Measurements from ENCODE around the gene GFOD1.
"Not testable (repeated sequence)": the region's sequence is repeated elsewhere in the genome, so short reads cannot be mapped to it uniquely, and the experiment has no call there.

Gene GFOD1

GRCh38 chr6:13445005-13445743 is 42.2 kb downstream of the GFOD1 start:
- no peaks in the 10 kb centered on the region for H3K9me3 ChIP-seq (ENCODE audit: control insufficient read depth, low read depth, low read length)
- H3K36me3 ChIP-seq (ENCODE audit: control insufficient read depth, low read depth, low read length), result no peaks in the 10 kb centered on the region
- no peak overlapping the region for H3K9ac ChIP-seq (ENCODE audit: low read length)
- H3K27me3 ChIP-seq (ENCODE audit: control insufficient read depth, insufficient read depth, low read length), result no peaks in the 10 kb centered on the region
- H3K4me1 ChIP-seq (ENCODE audit: control insufficient read depth, low read depth, low read length), result no peaks in the 10 kb centered on the region
- no peak overlapping the region for H3K4me3 ChIP-seq (ENCODE audit: low read length)
- H3K27ac ChIP-seq (ENCODE audit: low read length), result no peak overlapping the region

GRCh38 chr6:13444604-13445003 is 42.8 kb downstream of the GFOD1 start:
- no peaks in the 10 kb centered on the region for H3K9me3 ChIP-seq (ENCODE audit: control insufficient read depth, low read depth, low read length)
- no peak overlapping the region for H3K9ac ChIP-seq (ENCODE audit: low read length)
- no peaks in the 10 kb centered on the region for H3K27me3 ChIP-seq (ENCODE audit: control insufficient read depth, insufficient read depth, low read length)
- H3K4me1 ChIP-seq (ENCODE audit: control insufficient read depth, low read depth, low read length), result no peaks in the 10 kb centered on the region
- H3K36me3 ChIP-seq (ENCODE audit: control insufficient read depth, low read depth, low read length), result no peaks in the 10 kb centered on the region
- H3K4me3 ChIP-seq (ENCODE audit: low read length), result no peak overlapping the region
- no peak overlapping the region for H3K27ac ChIP-seq (ENCODE audit: low read length)

DNA sequence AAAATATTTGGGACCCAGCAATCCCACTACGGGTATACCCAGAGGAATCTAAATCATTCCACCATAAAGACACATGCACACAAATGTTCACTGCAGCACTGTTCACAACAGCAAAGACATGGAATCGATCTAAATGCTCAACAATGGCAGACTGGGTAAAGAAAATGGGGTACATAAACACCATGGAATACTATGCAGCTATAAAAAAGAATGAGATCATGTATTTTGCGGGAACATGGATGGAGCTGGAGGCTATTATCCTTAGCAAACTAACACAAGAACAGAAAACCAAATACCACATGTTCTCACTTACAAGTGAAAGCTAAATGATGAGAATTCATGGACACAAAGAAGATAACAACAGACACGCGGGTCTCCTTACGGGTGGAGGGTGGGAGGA is 43.4 kb downstream of the GFOD1 start:
- not testable (repeated sequence) for H3K4me3 ChIP-seq (ENCODE audit: low read length); H3K36me3 ChIP-seq (ENCODE audit: control insufficient read depth, low read depth, low read length); H3K4me1 ChIP-seq (ENCODE audit: control insufficient read depth, low read depth, low read length)

GRCh38 chr6:13441778-13442177 is 45.6 kb downstream of the GFOD1 start:
- Histone ChIP-seq H3K36me3 (ENCODE audit: control insufficient read depth, low read depth, low read length) (no peaks in the 10 kb centered on the region), H3K4me1 (ENCODE audit: control insufficient read depth, low read depth, low read length) (peaks cover 5% of the 10 kb centered on the region), H3K4me3 (ENCODE audit: low read length) (no peak overlapping the region), H3K27ac (ENCODE audit: low read length) (no peak overlapping the region), H3K9ac (ENCODE audit: low read length) (no peak overlapping the region), H3K9me3 (ENCODE audit: control insufficient read depth, low read depth, low read length) (no peaks in the 10 kb centered on the region), H3K27me3 (ENCODE audit: control insufficient read depth, insufficient read depth, low read length) (no peaks in the 10 kb centered on the region)

More for the DNA sequence above, 43.4 kb downstream of the GFOD1 start:
- H3K9ac ChIP-seq (ENCODE audit: low read length); H3K9me3 ChIP-seq (ENCODE audit: control insufficient read depth, low read depth, low read length); H3K27ac ChIP-seq (ENCODE audit: low read length); H3K27me3 ChIP-seq (ENCODE audit: control insufficient read depth, insufficient read depth, low read length): not testable (repeated sequence)

GRCh38 chr6:13439644-13440043 is 47.8 kb downstream of the GFOD1 start:
- H3K4me3 ChIP-seq (ENCODE audit: low read length), result no peak overlapping the region
- H3K9me3 ChIP-seq (ENCODE audit: control insufficient read depth, low read depth, low read length), result no peaks in the 10 kb centered on the region
- H3K9ac ChIP-seq (ENCODE audit: low read length), result no peak overlapping the region
- peaks cover 5% of the 10 kb centered on the region for H3K4me1 ChIP-seq (ENCODE audit: control insufficient read depth, low read depth, low read length)
- H3K27ac ChIP-seq (ENCODE audit: low read length), result no peak overlapping the region
- H3K36me3 ChIP-seq (ENCODE audit: control insufficient read depth, low read depth, low read length), result no peaks in the 10 kb centered on the region
- H3K27me3 ChIP-seq (ENCODE audit: control insufficient read depth, insufficient read depth, low read length), result no peaks in the 10 kb centered on the region

DNA sequence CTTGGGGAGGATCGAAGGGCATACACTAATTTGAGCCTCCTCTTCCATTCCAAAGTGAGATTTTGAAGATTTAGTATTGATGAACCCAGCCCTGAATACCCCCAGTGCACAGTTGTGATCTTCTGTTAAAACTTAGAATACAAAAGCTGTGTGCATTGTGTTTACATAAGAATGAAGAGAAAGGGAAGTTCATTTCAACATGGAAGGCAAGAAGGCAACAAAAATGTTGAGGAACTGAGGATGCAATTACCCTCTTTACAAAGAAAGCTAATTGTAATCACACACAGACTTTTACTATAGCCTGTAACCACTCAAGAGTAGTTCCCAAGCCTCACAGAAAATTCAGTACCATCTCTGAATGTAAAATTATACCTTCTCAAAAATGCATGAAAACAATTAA is 49.3 kb downstream of the GFOD1 start:
- no peak overlapping the region for H3K27ac ChIP-seq (ENCODE audit: low read length)

GRCh38 chr6:13437218-13437996 is 50.0 kb downstream of the GFOD1 start:
- Histone ChIP-seq H3K4me1 (ENCODE audit: control insufficient read depth, low read depth, low read length) (peaks cover 5% of the 10 kb centered on the region), H3K9me3 (ENCODE audit: control insufficient read depth, low read depth, low read length) (no peaks in the 10 kb centered on the region), H3K36me3 (ENCODE audit: control insufficient read depth, low read depth, low read length) (no peaks in the 10 kb centered on the region), H3K27ac (ENCODE audit: low read length) (no peak overlapping the region), H3K27me3 (ENCODE audit: control insufficient read depth, insufficient read depth, low read length) (no peaks in the 10 kb centered on the region), H3K4me3 (ENCODE audit: low read length) (no peak overlapping the region), H3K9ac (ENCODE audit: low read length) (no peak overlapping the region)

More for the DNA sequence above, 49.3 kb downstream of the GFOD1 start:
- Histone ChIP-seq H3K4me3 (ENCODE audit: low read length) (no peak overlapping the region), H3K9me3 (ENCODE audit: control insufficient read depth, low read depth, low read length) (no peaks in the 10 kb centered on the region), H3K9ac (ENCODE audit: low read length) (no peak overlapping the region), H3K27me3 (ENCODE audit: control insufficient read depth, insufficient read depth, low read length) (no peaks in the 10 kb centered on the region), H3K4me1 (ENCODE audit: control insufficient read depth, low read depth, low read length) (peaks cover 5% of the 10 kb centered on the region), H3K36me3 (ENCODE audit: control insufficient read depth, low read depth, low read length) (no peaks in the 10 kb centered on the region)

DNA sequence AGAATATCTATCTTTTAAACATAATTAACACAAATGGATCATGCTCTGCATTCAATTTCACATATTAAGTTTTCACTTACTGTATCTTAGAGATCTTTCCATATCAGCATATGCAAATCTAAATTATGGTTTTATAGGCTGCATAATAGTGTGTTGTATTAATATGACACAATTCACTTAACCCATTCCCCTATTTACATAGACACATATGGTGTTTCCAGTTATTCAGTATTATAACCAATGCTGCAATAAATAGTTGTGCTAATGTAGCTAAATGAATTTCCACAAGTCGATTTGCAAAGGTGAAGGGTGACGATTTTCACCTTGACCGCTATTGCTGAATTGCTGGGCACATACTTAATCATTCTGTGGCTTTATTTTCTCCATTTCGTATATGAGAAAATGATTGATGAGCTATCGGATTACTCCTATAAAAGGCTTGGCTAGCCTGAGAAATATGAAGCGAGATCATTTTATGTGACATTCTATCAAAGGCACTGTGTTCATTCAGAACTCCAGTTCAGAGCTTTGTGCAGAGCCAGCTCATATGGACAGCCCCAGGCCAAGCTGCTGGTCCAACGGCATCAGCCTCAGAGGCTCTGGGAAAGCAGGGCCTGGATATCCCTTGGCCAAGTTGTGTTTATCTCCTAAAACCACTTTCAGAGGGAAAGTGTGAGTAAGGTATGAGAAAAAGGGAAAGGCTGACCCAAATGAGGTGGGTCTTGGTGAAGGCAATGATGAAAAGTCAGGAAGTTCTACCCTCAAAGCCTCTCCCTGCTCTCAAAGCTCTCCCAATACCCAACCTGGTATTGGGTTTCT is 50.8 kb downstream of the GFOD1 start:
- H3K27me3 ChIP-seq (ENCODE audit: control insufficient read depth, insufficient read depth, low read length), result no peaks in the 10 kb centered on the region
- H3K4me1 ChIP-seq (ENCODE audit: control insufficient read depth, low read depth, low read length), result peaks cover 9% of the 10 kb centered on the region
- H3K9ac ChIP-seq (ENCODE audit: low read length), result no peak overlapping the region
- H3K4me3 ChIP-seq (ENCODE audit: low read length), result no peak overlapping the region
- H3K27ac ChIP-seq (ENCODE audit: low read length), result no peak overlapping the region
- no peaks in the 10 kb centered on the region for H3K9me3 ChIP-seq (ENCODE audit: control insufficient read depth, low read depth, low read length)
- H3K36me3 ChIP-seq (ENCODE audit: control insufficient read depth, low read depth, low read length), result no peaks in the 10 kb centered on the region

GRCh38 chr6:13435477-13436246 is 51.7 kb downstream of the GFOD1 start:
- H3K27ac ChIP-seq (ENCODE audit: low read length), result no peak overlapping the region
- H3K27me3 ChIP-seq (ENCODE audit: control insufficient read depth, insufficient read depth, low read length), result no peaks in the 10 kb centered on the region
- no peak overlapping the region for H3K4me3 ChIP-seq (ENCODE audit: low read length)
- H3K9me3 ChIP-seq (ENCODE audit: control insufficient read depth, low read depth, low read length), result no peaks in the 10 kb centered on the region
- no peak overlapping the region for H3K9ac ChIP-seq (ENCODE audit: low read length)
- H3K4me1 ChIP-seq (ENCODE audit: control insufficient read depth, low read depth, low read length), result peaks cover 14% of the 10 kb centered on the region
- no peaks in the 10 kb centered on the region for H3K36me3 ChIP-seq (ENCODE audit: control insufficient read depth, low read depth, low read length)

DNA sequence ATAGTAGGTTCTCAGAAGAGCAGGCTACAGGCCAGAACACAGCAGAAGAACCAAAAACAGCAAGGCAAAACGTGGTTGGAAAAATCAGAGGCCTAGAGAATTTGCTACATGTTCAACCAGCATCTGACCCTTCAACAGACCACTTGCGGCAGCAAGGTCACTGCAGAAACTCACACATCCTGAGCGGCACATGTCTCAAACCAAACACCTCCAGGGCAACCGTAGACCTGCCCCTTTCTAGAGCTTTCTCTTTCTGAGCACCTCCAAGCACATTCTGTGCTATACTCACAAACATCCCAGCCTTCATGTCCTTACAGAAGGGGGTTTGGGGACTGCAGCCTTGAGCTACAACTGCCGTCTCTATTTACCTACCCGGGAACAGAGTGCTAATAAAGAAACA is 52.6 kb downstream of the GFOD1 start:
- Histone ChIP-seq H3K4me1 (ENCODE audit: control insufficient read depth, low read depth, low read length) (peaks cover 14% of the 10 kb centered on the region), H3K36me3 (ENCODE audit: control insufficient read depth, low read depth, low read length) (no peaks in the 10 kb centered on the region), H3K9ac (ENCODE audit: low read length) (no peak overlapping the region), H3K27ac (ENCODE audit: low read length) (no peak overlapping the region), H3K9me3 (ENCODE audit: control insufficient read depth, low read depth, low read length) (no peaks in the 10 kb centered on the region), H3K4me3 (ENCODE audit: low read length) (no peak overlapping the region), H3K27me3 (ENCODE audit: control insufficient read depth, insufficient read depth, low read length) (no peaks in the 10 kb centered on the region)
